ENCODE data around the gene LYPD1.

The LYPD1 gene

DNA sequence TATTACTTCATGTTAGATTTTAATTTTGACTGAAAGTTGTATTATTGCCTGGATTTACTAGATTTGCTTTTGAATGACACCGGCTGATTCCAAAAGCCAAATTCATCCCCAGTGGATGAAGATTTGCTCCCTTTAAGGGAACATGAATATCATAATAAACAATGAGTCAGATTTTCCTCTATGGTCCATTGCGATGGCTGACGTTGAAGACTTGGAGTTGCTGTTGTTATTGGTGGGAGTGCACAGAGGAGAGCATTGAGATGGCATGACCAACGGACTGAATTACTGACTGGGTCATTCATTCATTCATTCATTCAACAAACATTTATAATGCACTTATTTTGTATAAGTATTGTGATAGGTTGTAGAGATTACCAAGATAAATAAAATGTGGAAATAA, 33.4 kb upstream of the LYPD1 start:
- no peak for TF ChIP-seq FOXP2 (optimal IDR thresholded peaks at IDR 0.05; ENCODE audit: borderline replicate concordance, extremely low read depth, extremely low read length, insufficient read depth)
- TF ChIP-seq POLR2AphosphoS5 (IDR thresholded peaks at IDR 0.05; ENCODE audit: low read depth, low read length) = no peak
- no peak for TF ChIP-seq SIN3A (IDR thresholded peaks at IDR 0.05; ENCODE audit: borderline replicate concordance, insufficient read depth, low read length)
- no peak for TF ChIP-seq TAF1 (IDR thresholded peaks at IDR 0.05; ENCODE audit: borderline replicate concordance, insufficient read depth, low read length)
- TF ChIP-seq, protein P1, sequence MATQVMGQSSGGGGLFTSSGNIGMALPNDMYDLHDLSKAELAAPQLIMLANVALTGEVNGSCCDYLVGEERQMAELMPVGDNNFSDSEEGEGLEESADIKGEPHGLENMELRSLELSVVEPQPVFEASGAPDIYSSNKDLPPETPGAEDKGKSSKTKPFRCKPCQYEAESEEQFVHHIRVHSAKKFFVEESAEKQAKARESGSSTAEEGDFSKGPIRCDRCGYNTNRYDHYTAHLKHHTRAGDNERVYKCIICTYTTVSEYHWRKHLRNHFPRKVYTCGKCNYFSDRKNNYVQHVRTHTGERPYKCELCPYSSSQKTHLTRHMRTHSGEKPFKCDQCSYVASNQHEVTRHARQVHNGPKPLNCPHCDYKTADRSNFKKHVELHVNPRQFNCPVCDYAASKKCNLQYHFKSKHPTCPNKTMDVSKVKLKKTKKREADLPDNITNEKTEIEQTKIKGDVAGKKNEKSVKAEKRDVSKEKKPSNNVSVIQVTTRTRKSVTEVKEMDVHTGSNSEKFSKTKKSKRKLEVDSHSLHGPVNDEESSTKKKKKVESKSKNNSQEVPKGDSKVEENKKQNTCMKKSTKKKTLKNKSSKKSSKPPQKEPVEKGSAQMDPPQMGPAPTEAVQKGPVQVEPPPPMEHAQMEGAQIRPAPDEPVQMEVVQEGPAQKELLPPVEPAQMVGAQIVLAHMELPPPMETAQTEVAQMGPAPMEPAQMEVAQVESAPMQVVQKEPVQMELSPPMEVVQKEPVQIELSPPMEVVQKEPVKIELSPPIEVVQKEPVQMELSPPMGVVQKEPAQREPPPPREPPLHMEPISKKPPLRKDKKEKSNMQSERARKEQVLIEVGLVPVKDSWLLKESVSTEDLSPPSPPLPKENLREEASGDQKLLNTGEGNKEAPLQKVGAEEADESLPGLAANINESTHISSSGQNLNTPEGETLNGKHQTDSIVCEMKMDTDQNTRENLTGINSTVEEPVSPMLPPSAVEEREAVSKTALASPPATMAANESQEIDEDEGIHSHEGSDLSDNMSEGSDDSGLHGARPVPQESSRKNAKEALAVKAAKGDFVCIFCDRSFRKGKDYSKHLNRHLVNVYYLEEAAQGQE (IDR thresholded peaks at IDR 0.05; ENCODE audit: insufficient read depth in 1 of 2, low read depth in 2 of 2, low read length in 2 of 2) = no peak

DNA sequence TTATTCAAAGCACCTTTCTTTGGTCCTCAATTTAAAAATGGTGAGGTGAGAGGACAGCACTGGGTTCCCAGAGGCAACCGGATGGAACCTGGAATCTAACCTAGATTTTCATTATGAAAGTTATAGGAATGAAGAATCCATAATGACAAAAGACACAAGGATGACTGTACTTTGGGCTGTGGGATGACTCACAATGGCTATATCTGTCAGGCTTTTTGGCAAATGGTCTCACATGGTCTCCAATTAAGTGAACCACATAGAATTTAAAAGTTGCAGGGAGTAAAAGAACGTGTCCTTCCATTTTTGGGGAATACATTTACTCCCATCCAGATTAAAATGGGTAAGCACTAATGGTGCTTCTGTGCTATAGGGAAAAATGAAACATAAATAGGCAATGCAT, 31.8 kb upstream of the LYPD1 start:
- TF ChIP-seq SIN3A (IDR thresholded peaks at IDR 0.05; ENCODE audit: borderline replicate concordance, insufficient read depth, low read length) (no peak), FOXP2 (optimal IDR thresholded peaks at IDR 0.05; ENCODE audit: borderline replicate concordance, extremely low read depth, extremely low read length, insufficient read depth) (no peak), TAF1 (IDR thresholded peaks at IDR 0.05; ENCODE audit: borderline replicate concordance, insufficient read depth, low read length) (no peak), POLR2AphosphoS5 (IDR thresholded peaks at IDR 0.05; ENCODE audit: low read depth, low read length) (no peak)
- TF ChIP-seq, protein P1 (IDR thresholded peaks at IDR 0.05; ENCODE audit: insufficient read depth in 1 of 2, low read depth in 2 of 2, low read length in 2 of 2) = no peak

DNA sequence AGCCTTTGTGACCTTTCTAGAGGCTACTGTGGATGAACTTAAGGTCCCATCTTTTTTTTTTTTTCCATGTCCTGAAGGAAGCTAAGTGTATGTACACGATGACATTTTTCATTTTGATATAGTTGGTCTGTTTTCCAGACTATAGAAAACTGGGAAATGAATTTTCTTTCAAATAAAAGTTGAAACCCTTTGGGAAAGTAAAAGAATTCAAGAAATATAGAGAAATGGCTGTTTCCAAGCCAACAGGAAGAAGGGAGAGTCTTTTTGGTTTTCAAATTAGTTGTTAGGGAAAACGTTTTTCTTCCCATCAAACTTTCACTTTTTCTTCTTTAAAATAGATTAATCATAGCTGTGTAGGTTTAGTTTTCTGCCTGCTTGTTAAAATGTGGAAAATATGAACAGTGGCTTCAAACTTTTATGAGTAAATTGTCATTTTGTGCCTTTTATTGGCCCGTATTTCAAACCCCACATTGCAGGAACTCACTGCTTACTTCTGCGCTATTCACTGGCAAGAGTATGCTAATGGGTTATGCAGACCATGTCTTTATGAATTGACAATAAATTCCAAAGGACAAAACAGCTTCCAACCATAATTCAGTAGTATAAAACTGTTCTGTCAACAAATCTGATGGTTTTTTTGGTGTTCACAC, 27.7 kb upstream of the LYPD1 start:
- TF ChIP-seq TAF1 (IDR thresholded peaks at IDR 0.05; ENCODE audit: borderline replicate concordance, insufficient read depth, low read length) = no peak
- TF ChIP-seq, protein P1 (IDR thresholded peaks at IDR 0.05; ENCODE audit: insufficient read depth in 1 of 2, low read depth in 2 of 2, low read length in 2 of 2) = no peak
- TF ChIP-seq POLR2AphosphoS5 (IDR thresholded peaks at IDR 0.05; ENCODE audit: low read depth, low read length) = no peak
- TF ChIP-seq FOXP2 (optimal IDR thresholded peaks at IDR 0.05; ENCODE audit: borderline replicate concordance, extremely low read depth, extremely low read length, insufficient read depth) = no peak
- TF ChIP-seq SIN3A (IDR thresholded peaks at IDR 0.05; ENCODE audit: borderline replicate concordance, insufficient read depth, low read length) = no peak

DNA sequence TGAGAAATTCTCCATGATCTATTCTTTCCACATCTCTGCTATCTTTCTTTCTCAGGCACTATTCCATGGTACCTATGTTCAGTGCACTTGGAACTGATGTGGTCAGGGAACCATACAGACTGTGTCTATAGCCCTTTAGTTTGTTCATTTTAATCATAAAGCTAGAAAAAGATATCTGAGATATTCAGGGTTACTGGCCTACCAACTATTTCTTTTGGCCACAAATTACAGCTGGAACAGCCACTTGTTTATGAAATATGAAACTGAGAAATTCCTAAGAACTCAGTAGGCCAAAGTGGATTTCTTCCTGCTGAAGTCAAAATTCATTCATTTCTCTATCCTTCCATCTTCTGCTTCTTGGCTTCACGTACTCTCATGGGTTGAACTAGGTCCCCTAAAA, 22.8 kb upstream of the LYPD1 start:
- TF ChIP-seq POLR2AphosphoS5 (IDR thresholded peaks at IDR 0.05; ENCODE audit: low read depth, low read length) (no peak), FOXP2 (optimal IDR thresholded peaks at IDR 0.05; ENCODE audit: borderline replicate concordance, extremely low read depth, extremely low read length, insufficient read depth) (no peak), SIN3A (IDR thresholded peaks at IDR 0.05; ENCODE audit: borderline replicate concordance, insufficient read depth, low read length) (no peak), TAF1 (IDR thresholded peaks at IDR 0.05; ENCODE audit: borderline replicate concordance, insufficient read depth, low read length) (no peak)
- TF ChIP-seq, protein P1 (IDR thresholded peaks at IDR 0.05; ENCODE audit: insufficient read depth in 1 of 2, low read depth in 2 of 2, low read length in 2 of 2) = no peak

Measured in PFSK-1 (cell line).